ENCODE data around the gene APOA5. TPM values are rescaled to one million over a fixed set of nuclear protein-coding genes. Genes with fewer than 3 reads are reported as not detected.

Gene APOA5
- polyA plus RNA-seq, 3 donors, result not detected

DNA sequence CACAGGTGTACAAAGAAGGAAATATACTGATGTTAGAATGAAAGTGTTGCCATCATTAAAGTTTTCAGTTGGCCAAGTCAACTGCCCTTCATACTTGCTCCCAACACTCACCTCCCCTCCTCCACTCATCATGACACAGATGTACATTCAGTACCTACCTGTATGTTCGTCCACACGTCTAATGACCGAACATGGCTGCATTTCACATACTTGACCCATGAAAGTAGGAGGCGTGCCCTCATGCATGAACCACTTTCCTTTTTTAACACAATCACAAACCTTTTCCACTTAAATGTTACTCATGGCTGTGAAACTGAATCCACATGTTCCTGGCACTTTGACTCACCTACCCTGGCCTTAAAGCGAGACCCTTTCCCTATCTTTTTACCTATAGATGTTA is 15.7 kb downstream of the APOA5 start:
- H3K4me1 ChIP-seq (ENCODE audit: control insufficient read depth in 1 of 2, insufficient read depth in 2 of 2, low read length in 2 of 2), result peaks cover 22 to 32% of the 10 kb centered on the region in 2 donors
- H3K4me2 ChIP-seq (replicated peaks; ENCODE audit: extremely low read depth, low read length, poor library complexity, severe bottlenecking), result no peak overlapping the region
- no peak overlapping the region for H3K27ac ChIP-seq (ENCODE audit: low read depth in 1 of 2, low read length in 2 of 2)
- no peaks in the 10 kb centered on the region for H3K9me3 ChIP-seq (replicated peaks in 1 of 2; ENCODE audit: control insufficient read depth in 1 of 2, insufficient read depth in 1 of 2, low read length in 2 of 2)
- Mint-ChIP-seq H3K4me3 (no peak overlapping the region), H3K27me3 (ENCODE audit: low read depth in 3 of 3) (peaks cover 0 to 2% (median 0%) of the 10 kb centered on the region in 3 donors), H3K9me3 (no peaks in the 10 kb centered on the region), H3K4me1 (peaks cover 25% of the 10 kb centered on the region), H3K36me3 (peaks cover 46 to 53% of the 10 kb centered on the region in 2 donors), H3K27ac (peak overlapping the region in 1 of 7 donors; percentile 12)
- H3K4me3 ChIP-seq (replicated peaks in 1 of 3; ENCODE audit: low read depth in 2 of 3, low read length in 3 of 3), result no peak overlapping the region
- 97% methylated on average over 4 of the region's 5 CpGs for WGBS (ENCODE audit: insufficient coverage)
- H3K79me2 ChIP-seq (ENCODE audit: insufficient read depth, low read length), result peaks cover 18% of the 10 kb centered on the region
- H3K9ac ChIP-seq (ENCODE audit: insufficient read depth, low read length, poor library complexity, severe bottlenecking), result no peak overlapping the region
- no peak overlapping the region for H2AFZ ChIP-seq (ENCODE audit: insufficient read depth, low read depth, low read length, poor library complexity, severe bottlenecking)
- intact Hi-C loops (cut with micrococcal nuclease), result no loop called here
- TF ChIP-seq, protein P1, sequence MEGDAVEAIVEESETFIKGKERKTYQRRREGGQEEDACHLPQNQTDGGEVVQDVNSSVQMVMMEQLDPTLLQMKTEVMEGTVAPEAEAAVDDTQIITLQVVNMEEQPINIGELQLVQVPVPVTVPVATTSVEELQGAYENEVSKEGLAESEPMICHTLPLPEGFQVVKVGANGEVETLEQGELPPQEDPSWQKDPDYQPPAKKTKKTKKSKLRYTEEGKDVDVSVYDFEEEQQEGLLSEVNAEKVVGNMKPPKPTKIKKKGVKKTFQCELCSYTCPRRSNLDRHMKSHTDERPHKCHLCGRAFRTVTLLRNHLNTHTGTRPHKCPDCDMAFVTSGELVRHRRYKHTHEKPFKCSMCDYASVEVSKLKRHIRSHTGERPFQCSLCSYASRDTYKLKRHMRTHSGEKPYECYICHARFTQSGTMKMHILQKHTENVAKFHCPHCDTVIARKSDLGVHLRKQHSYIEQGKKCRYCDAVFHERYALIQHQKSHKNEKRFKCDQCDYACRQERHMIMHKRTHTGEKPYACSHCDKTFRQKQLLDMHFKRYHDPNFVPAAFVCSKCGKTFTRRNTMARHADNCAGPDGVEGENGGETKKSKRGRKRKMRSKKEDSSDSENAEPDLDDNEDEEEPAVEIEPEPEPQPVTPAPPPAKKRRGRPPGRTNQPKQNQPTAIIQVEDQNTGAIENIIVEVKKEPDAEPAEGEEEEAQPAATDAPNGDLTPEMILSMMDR (IDR thresholded peaks at IDR 0.05), result no peak
- H4K20me1 ChIP-seq (ENCODE audit: insufficient read depth, low read length), result peaks cover 2% of the 10 kb centered on the region
- peaks cover 37 to 53% of the 10 kb centered on the region in 2 donors for H3K36me3 ChIP-seq (replicated peaks in 1 of 2; ENCODE audit: control insufficient read depth in 1 of 2, insufficient read depth in 2 of 2, low read length in 2 of 2)
- no peaks in the 10 kb centered on the region for H3K27me3 ChIP-seq (ENCODE audit: control insufficient read depth in 2 of 2, insufficient read depth in 2 of 2, low read length in 2 of 2)
- DNase-seq, result no peak

DNA sequence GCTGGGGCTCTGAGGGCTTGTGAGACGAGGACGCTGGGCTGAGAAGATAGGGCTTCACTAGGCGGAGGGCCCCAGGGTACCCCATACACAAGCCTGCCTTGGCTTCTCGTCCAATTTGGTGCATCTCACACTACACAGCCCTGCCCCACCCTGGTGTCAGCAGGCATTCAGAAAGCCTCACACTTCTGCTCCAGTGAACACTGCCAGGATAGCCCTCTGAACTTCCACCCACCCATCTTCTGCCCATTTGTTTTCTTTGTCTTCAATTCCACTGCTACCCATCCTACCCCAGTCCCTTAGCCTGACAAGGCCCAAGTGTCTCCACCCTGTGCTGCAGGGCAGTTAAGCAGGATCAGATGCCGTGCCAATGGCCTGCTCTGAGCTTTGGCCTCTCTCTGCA is 17.0 kb downstream of the APOA5 start:
- Mint-ChIP-seq H3K4me1 (peaks cover 39% of the 10 kb centered on the region), H3K27me3 (ENCODE audit: low read depth in 3 of 3) (peaks cover 0 to 3% (median 0%) of the 10 kb centered on the region in 3 donors), H3K27ac (peak overlapping the region in 3 of 7 donors; percentile 0 to 7 (median 7)), H3K9me3 (no peaks in the 10 kb centered on the region), H3K36me3 (peaks cover 35 to 41% of the 10 kb centered on the region in 2 donors), H3K4me3 (no peak overlapping the region)
- Histone ChIP-seq H3K27me3 (ENCODE audit: control insufficient read depth in 2 of 2, insufficient read depth in 2 of 2, low read length in 2 of 2) (no peaks in the 10 kb centered on the region), H2AFZ (ENCODE audit: insufficient read depth, low read depth, low read length, poor library complexity, severe bottlenecking) (no peak overlapping the region), H3K79me2 (ENCODE audit: insufficient read depth, low read length) (peaks cover 27% of the 10 kb centered on the region), H3K4me2 (replicated peaks; ENCODE audit: extremely low read depth, low read length, poor library complexity, severe bottlenecking) (no peak overlapping the region), H3K9me3 (replicated peaks in 1 of 2; ENCODE audit: control insufficient read depth in 1 of 2, insufficient read depth in 1 of 2, low read length in 2 of 2) (no peaks in the 10 kb centered on the region), H4K20me1 (ENCODE audit: insufficient read depth, low read length) (peaks cover 5% of the 10 kb centered on the region), H3K36me3 (replicated peaks in 1 of 2; ENCODE audit: control insufficient read depth in 1 of 2, insufficient read depth in 2 of 2, low read length in 2 of 2) (peaks cover 26 to 41% of the 10 kb centered on the region in 2 donors), H3K9ac (ENCODE audit: insufficient read depth, low read length, poor library complexity, severe bottlenecking) (no peak overlapping the region), H3K4me1 (ENCODE audit: control insufficient read depth in 1 of 2, insufficient read depth in 2 of 2, low read length in 2 of 2) (peaks cover 32 to 45% of the 10 kb centered on the region in 2 donors), H3K4me3 (replicated peaks in 1 of 3; ENCODE audit: low read depth in 2 of 3, low read length in 3 of 3) (no peak overlapping the region), H3K27ac (ENCODE audit: low read depth in 1 of 2, low read length in 2 of 2) (no peak overlapping the region)
- TF ChIP-seq, protein P1 (IDR thresholded peaks at IDR 0.05), result no peak
- intact Hi-C loops (cut with micrococcal nuclease), result loop anchor here in 1 of 2 donors (5.0 kb wide), 1 partner anchor 458 kb away; the partner anchor contains the start of genes PCSK7 and RNF214
- 91% methylated on average over 4 of the region's 5 CpGs for WGBS (ENCODE audit: insufficient coverage)
- DNase-seq, result no peak
